ENCODE results near the gene SLC39A3.
"Not testable (repeated sequence)": the region's sequence is repeated elsewhere in the genome, so short reads cannot be mapped to it uniquely, and the experiment has no call there.

GRCh38 chr19:2713170-2713569 lies 26.6 kb downstream of the SLC39A3 start:
- TF ChIP-seq CTCF (IDR thresholded peaks at IDR 0.05); ZFX (IDR thresholded peaks at IDR 0.05; ENCODE audit: borderline replicate concordance): not testable (repeated sequence)
